AG09309 (cell line): Measurements from ENCODE around the gene TFF3.

Experiments
- DNase-seq: peaks from one replicate; pipeline ENCODE4 v3.0.0-alpha.2; 2010; ENCODE audit warnings: low read depth
- H3K4me3 ChIP-seq: 2 replicates; pipeline ENCODE4 v1.5.1; 2011; ENCODE audit warnings: mild to moderate bottlenecking, low read depth, low read length, moderate library complexity; ENCODE audit not compliant: control insufficient read depth
- CTCF ChIP-seq: IDR thresholded peaks from 2 replicates; pipeline ENCODE4 v1.5.1; 2011; ENCODE audit warnings: mild to moderate bottlenecking, low read depth, low read length, inconsistent platforms; ENCODE audit not compliant: insufficient read depth, control insufficient read depth; ENCODE audit errors: missing control alignments

The TFF3 gene

DNA sequence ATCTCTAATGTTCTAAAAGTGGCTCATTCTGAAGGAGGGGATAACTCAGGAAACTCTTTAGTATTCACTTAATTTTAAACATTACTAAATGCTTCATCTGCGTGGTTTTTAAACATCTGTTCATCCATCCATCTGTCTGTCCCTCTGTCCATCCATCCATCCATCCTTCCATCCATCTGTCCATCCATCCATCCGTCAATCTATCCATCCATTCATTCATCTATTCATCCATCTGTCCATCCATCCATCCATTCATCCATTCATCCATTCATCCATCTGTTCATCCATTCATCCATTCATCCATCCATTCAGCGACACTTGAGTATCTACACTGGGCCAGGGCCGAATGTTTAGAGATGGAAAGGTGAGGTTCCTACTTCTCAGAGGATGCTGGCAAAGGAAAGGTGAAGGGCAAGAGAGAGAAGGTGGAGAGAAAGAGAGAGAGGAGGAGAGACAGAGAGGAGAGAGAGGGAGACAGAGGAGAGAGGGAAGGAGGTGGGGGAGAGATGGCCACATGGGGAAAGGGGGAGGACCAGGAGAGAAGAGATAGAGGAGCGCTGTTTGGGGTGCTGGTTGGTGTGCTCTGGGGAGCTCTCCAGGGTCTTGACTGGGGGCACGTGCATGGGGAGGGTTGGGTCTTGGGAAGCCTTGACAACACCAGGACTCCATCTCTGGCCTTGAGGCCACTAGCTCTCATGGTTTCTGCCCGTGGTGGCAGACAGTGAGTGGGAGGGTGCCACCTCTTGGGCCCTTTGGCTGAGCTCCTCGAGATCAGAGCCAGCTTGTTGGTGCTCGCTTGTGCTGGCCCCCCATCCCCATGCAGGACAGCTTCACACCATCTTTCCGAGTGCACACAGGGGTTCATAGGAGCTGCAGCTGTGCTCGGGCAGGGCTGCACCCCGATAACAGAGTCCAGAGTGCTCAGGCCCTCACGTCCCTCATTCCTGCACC is 50.7 kb downstream of the TFF3 start:
- TF ChIP-seq CTCF = no peak
- H3K4me3 ChIP-seq = no peak overlapping the region

DNA sequence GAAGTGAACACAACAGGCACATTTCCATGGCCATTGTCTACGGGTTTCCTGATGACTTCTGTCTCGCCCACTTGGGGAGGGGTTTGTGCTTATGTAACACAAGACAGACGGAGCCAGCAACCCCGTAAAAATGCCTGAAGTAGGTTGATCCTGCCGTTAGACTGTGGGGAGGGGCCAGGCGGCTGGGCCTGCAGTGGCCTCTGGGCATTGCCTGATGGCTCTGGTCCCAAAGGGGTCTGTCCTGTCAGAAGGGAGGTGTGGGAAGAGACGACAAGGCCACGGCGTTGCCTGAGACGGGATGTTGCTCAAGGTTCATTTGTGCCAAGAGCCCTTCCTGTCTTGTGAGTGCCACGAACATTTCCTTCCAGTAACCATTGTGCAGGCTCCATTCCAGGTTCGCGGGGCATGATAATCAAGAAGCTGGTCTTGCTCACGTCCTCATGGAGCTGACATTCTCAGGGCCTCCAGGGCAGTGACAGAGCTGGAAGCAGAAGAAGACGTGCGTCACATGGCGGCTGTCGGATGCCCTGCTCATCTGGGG is 51.5 kb downstream of the TFF3 start:
- no peak for DNase-seq
- no peak overlapping the region for H3K4me3 ChIP-seq
- TF ChIP-seq CTCF = no peak

More for the DNA sequence above, 50.7 kb downstream of the TFF3 start:
- no peak for DNase-seq

- H3K4me3 ChIP-seq = no peak overlapping the region
- no peak for TF ChIP-seq CTCF
- no peak for DNase-seq
These were observed 52.4 kb downstream of the TFF3 start for GRCh38 chr21:42262831-42263231.

- no peak for TF ChIP-seq CTCF
- no peak for DNase-seq
These were observed 53.4 kb downstream of the TFF3 start for GRCh38 chr21:42261829-42262200.

More at GRCh38 chr21:42261829-42262200, 53.4 kb downstream of the TFF3 start:
- no peak overlapping the region for H3K4me3 ChIP-seq
